HTR-8/SVneo (cell line): ENCODE measurements around the gene SLC37A3.
"Not testable (repeated sequence)": the region's sequence is repeated elsewhere in the genome, so short reads cannot be mapped to it uniquely, and the experiment has no call there.

ENCODE experiments used
- DNase-seq: peaks from one replicate; pipeline ENCODE4 v3.0.0; 2011; ENCODE audit warnings: low spot score, mixed read lengths; ENCODE audit not compliant: insufficient read length
- FAIRE-seq: peaks from 2 replicates; lab custom pipeline; 2011; peaks lifted over from hg19 to GRCh38; lab: Jason Lieb, UNC

Gene SLC37A3

DNA sequence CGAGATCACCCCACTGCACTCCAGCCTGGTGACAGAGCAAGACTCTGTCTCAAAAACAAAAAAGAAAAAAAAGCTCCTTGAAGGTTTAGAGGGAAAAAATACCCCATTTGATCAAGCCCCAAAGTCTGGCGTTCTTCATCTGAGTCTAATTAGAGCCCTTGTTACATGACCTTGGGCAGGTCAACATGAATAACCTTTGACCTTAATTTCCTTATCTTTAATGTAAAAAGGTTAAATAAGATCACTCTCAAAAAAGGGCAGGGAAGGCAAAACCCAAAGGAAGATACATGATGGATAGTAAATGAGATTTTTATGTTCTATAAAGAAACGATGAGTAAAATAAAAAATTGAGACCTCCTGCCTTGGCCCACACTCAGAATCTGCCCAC lies 40.3 kb downstream of the SLC37A3 start:
- no peak for DNase-seq

DNA sequence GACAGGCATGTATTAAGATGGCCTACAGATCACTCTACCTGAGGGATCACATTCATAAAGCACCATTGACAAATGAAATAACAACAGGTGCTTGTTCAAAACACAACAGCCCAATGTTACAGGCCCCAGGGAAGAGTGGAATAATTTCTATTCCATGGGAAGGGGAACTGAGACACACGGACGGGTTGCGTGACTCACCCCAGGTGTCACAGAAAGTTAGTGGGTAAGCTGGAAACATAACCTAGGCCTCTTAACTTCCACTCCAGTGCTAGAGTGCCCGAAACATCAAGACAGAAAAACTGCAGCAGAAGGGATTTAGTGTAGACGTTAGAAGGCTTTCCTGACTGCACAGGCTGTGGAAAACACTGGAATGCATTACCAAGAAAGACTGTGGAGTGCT lies 48.3 kb downstream of the SLC37A3 start:
- no peak for FAIRE-seq
- no peak for DNase-seq

More for the DNA sequence above, 40.3 kb downstream of the SLC37A3 start:
- no peak for FAIRE-seq

DNA sequence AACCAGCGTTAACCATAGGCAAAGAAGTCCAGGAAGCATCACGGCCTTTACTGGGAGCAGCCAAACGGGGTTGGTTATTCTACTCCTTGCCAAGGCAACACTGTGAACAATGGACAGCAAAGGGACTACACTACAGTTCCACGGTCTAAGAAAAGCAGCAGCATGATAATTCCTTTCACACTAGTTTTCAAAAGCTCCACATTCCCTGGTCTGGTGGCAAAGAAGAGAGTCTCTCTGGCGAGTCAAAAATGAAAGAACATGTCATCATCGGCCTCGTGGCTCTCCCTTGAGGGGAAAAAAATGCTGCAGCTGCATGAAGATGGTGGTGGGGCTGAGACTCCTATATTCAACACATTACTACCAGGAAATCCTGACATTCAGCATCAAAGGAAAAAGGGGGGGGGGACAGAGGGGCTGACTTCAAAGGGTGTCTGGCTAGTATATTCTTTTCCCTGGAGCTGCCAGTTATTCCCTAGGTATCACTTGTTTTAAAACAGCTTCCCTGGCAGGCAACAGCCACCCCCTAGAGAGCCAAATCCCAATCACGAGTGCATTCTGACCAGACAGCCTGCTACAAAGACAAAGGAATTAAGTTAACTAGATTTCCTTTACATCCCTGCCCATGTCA lies 49.1 kb downstream of the SLC37A3 start:
- FAIRE-seq (no peak), DNase-seq (no peak)

DNA sequence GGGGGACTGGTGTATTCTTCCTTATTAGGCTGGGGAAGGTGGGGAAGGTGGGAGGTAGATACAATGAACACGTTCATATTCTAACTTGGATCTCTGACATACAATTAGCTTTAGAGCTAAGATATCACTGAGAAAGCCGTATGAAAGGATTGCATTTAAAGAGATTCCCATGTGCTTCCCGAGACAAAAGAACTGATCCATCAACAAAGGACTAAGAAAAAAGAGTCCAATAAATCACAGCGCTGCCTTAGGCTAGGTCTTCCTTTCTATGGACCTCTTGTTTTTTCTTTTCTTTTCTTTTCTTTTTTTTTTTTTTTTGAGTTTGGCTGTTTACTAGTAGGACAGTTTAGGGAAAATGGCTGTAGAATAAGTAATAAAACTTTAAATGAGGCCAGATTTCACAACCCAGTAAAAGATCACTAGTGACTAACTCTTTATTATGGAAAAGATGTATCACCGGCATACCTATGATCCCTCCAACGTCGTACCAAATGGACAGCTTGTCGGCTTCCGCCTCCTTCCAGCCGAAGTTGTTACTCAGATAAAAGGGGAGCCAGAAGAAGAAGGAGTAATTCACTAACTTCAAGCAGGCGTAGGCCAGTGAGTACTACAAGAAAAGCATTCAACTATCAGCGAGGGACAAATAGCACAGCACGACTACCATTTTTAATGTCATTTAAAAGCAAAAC lies 50.0 kb downstream of the SLC37A3 start:
- FAIRE-seq (no peak), DNase-seq (no peak)

DNA sequence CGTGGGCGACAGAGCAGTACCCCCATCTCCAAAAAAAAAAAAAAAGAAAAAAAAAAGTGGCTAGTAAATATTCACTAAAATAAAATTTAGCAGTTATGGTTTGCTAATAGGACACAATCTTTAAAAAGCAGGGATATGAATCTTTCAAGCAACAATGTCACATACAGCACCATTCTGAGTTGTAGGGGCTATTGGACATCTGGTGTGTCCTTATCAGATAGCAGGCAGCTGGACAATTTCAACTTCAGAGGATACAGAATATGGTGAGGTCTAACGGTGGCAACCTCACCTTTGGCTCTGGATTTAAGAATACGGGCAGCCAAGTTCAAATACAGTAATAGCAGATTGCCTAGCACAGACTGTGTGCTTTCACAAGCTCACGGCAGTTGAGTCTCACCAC lies 51.1 kb downstream of the SLC37A3 start:
- FAIRE-seq = no peak
- no peak for DNase-seq

DNA sequence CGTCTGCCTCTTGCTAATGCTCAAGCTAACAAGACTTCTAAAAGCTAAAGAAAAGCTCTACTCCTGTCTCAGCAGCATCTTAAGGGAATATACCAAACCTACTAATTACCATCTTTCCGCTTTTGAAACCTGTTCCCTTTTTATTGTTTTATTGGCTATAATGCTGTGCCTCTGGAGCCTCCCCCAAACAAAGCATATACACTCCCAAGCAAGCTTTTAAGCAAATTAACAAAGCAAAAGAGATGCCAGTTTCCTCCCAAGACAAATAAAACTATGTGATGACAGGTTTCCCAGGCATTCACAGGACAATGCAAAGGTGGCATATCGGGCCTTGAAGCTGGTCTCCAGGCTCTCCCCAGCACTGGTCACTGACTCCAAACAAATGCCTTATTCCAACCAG lies 52.9 kb downstream of the SLC37A3 start:
- FAIRE-seq (no peak), DNase-seq (no peak)

DNA sequence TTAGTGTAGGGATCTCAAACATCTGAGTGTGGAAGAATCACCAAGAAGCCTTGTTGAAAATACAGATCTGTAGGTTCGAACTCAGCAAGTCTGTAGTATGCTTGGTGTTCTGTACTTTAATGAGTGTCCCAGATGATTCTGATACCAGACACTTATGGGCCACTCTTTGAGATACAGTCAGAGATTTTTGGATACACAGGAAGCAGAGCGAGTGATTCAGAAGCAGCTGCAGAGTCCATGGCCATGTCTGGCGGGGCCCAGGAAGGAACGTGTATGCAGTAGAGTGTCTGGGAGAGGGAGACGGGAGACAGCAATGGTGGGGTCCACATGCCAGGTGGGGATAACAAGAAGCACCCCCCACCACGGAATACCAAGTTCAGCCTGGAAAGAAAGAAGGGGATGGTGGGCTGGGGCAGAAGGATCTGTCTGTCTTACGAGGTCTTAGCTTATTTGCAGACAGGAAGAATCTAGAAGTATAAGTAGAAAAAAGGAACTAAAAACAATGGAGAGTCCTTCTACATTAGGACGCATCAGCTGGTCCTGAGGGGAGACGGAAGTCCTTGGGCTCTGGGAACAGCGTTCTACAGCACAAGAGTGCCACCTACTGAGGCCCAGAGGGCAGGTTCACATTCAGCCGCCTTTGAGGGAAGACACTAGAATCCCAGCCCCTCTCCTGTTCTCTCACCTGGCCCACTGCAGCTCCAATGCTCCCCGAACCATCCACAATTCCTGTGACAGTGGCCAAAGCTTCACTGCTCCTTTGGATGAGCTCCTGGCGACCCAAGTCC lies 55.4 kb downstream of the SLC37A3 start:
- no peak for DNase-seq
- FAIRE-seq = no peak

DNA sequence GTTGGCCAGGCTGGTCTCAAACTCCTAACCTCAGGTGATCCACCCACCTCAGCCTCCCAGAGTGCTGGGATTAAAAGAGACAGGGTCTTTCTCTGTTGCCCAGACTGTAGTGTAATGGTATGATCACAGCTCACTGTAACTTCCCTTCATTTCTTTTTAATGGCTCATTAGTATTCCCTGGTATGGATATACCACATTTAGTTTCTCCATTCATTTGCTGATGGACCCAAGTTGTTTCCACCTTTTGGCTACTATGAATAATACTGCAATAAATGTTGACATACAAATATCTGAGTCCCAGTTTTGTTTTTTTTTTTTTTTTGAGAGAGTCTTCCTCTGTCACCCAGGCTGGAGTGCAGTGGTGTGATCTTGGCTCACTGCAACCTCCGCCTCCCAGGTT lies 59.4 kb downstream of the SLC37A3 start:
- DNase-seq, FAIRE-seq: not testable (repeated sequence)

DNA sequence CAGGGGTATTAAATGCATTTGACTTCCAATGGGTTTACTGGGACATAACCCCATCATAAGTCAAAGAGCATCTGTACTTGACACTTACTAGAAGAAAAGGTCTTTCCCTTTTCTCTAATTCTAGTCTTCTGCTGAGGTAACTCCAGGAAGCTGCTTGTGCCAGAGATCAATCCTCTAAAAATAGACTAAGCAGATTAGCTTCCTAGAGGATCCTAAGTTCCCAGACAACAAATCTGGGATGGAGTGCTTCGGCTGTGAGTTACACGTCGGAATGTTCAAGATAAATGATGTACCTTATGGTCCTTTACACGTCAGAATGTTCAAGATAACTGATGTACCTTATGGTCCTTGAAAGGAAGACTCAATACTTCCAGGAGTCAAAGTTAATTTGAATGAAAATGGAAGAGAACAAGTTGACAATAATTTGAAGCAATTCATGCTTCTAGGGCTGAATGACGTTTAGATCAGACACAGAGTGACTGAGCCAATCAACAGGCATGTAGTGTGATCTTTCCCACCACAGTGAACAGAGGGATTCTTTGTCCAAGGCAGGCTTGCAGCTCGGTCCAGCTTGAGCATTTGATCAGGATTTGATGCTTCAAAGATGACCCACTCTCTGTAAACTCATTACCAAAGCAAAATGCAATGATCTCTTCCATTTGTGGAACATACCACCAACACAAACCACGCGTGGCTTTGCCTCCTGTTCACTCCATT lies 63.8 kb downstream of the SLC37A3 start:
- DNase-seq (no peak), FAIRE-seq (no peak)

DNA sequence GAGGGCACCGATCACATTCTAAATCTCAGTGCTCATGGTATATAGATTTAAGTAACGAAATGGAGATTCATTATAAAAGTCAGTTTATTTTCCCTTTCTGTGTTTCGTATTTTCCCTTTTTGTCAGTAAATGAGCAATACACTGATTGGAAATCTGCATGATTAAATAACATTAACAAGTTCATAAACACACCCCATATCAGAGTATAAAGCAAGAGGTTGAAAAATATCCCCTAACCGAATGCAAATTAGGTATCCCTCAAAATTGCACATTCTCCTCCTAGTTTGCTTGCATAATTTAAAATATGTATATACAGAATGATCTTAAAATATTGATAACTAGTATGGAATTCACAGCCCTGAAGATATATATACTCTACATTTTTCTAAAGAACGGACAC lies 64.6 kb downstream of the SLC37A3 start:
- no peak for DNase-seq

DNA sequence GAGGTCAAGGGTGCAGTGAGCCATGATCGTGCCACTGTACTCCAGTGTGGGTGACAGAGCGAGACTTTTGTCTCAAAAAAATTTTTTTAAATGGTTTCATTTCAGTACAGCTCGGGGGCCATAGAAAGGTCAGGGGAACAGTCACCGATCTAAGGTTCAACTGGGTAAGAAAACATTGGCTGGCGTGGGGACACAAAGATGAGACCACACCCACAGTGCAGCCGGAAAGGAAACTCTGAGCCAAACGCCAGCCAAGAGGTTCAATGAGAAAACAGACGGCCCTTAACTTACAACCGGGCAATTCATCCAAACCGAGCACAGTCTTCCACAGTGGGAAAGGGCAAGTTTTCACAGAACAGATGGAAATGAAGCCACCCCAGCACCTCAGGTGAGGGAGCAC lies 65.1 kb downstream of the SLC37A3 start:
- DNase-seq (no peak), FAIRE-seq (no peak)

More for the DNA sequence above, 64.6 kb downstream of the SLC37A3 start:
- no peak for FAIRE-seq

DNA sequence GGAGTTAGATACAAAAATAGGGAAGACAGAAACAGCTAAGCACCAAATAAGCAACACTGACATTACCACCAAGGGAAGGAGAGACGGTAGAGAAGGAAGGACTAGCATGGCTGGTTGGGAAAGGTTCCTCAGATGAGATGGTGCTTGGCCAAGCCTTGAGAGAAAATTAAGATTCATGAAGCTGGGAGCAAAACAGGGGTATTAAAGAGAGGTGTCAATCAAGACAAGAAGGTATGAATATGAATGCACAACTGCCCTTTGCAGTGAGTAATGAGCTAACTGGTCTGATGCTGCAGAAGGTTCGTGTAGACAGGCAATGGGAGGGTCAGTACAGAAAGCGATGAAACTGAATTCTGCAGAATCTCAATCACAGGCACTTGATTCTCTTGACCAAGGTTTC lies 67.7 kb downstream of the SLC37A3 start:
- FAIRE-seq (no peak), DNase-seq (no peak)

DNA sequence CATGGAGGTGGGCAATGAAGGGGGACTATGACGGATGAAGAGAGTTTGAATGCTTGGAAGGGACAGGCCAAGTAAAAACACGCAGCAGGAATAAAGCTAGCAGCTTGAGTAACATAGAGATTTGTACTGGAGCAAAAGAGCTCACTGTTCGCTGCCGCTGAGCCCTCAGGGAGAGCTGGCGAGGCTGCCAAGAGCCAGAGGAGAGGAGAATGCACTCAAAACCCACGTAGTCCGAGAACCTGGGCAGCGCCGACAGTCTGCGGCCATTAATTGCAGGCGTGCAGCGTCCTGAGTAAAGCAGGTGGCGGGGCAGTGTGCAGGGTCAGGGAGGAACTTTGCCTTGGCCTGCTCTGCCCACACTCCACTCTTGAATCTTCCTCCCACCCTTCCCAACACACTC lies 68.2 kb downstream of the SLC37A3 start:
- DNase-seq = no peak
- no peak for FAIRE-seq

DNA sequence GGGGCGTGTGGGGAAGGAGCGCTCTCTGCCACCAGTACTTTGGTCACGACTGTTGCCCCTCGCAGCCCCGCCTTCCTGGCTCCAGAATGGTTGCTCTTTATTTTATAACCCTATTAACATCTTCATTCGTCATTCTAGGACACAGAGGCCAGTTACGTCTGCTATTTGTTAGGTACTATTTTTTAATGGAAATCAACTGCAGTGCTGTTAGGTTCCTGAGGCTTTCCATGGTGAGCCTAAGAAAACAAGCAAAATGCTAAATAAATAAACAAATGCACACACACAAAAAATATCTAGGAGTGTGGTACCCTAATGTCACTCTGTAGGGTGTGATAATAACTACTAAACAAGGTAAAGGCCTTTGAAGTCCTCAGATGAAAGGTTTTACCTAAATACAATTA lies 71.1 kb downstream of the SLC37A3 start:
- FAIRE-seq = no peak
- DNase-seq = no peak

DNA sequence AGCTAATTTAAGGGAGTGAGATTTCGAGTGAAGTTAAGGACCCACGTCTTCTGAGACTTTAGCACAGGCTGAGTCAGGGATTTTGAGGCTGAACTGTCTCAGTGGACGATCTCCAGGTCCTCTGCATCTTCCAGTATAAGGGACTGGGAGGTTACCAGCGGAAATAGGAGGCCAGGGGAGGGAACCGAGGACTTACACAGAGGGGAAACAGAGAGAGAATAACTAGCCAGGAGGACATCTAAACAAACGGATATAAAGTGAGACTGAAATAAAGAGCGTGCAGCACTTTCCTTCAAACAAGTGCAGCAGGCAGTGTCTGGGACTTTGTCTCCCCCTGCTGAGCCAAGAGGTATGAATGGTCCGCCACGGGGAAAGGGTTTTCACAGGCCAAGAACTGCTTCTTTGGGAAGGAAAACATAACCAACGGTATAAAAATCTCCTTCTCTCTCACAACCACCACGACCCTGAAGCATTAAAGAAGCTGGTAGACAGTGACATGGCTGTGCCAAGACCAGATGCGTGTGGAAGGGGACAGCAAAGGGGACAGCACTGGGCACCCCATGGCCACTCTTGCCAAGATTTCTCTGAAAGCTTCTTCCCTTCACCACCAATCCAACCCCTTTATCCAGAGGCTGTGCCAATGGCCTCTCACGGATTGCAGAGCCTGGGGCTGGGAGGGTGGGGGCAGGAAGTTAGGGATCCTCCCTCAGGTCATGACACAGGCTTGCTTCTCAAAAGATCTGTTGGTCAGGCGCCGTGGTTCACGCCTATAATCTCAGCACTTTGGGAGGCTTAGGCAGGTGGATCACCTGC lies 72.0 kb downstream of the SLC37A3 start:
- FAIRE-seq (no peak), DNase-seq (peak; percentile 67)

DNA sequence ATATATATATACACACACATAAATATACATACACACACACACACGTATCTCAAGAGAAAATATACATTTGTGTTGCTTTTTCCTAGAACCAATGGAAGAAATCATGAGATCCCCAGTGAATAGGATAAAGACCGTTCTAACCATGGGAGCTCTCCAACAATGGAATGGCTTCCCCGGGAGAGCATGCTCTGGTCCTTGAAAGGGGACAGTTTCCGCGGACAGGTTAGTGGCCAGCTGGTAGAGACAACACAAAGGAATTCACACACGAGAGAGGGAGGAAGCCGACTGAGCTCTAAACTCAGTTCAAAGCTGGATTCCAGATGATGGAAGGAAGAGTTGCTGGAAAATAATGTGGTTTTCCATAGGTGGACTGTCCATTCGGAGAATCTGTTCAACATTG lies 72.7 kb downstream of the SLC37A3 start:
- FAIRE-seq (no peak), DNase-seq (no peak)

DNA sequence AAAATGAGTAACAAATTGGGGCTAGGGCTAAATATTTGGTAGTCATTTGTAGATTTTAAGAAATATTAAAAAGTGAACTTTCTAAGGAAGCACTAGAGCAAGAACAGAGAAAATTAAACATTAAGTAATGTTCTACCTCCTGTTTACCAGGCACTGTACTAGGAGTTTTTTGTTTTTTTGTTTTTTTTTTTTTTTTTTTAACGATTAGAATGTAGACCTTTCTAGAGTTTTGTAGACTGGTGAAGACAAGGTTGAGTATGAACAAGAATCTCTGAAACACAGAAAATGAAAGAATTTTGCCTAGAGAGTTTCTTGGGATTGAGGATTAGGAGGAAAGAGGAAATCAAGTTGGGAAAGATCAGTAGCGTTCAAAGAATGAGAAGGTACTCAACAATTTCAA lies 73.6 kb downstream of the SLC37A3 start:
- DNase-seq (no peak), FAIRE-seq (no peak)

DNA sequence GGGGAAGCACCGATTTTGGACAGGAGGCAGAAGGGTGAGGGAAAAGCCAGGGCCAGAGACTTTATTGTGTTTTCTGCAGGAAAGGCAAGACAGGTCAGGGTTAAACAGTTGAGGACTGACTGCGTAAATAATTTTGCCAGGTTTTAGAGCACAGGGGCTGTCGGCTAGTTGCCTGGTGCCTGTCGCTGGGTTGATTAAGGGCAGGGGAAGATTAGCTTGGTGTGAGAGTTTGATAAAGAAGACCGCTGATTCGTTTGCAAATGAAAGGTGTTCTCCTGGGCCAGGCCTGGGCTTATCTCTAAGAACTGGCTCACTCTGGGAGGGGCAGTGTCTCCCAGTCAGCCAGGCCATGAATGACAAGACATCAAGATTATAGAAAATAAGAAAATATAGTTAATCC lies 75.6 kb downstream of the SLC37A3 start:
- DNase-seq (no peak), FAIRE-seq (no peak)

DNA sequence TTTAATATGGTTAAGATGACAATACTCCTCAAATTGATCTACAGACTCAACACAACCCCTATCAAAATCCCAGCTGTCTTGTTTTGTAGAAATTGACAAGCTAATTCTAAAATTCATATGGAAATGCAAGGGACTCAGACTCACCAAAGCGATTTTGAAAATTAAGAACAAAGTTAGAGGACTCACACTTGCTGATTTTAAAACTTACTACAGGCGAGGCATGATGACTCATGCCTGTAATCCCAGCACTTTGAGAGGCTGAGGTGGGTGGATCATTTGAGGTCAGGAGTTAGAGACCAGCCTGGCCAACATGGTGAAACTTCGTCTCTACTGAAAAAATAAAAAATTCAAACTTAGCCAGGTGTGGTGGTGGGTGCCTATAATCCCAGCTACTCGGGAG lies 78.3 kb downstream of the SLC37A3 start:
- not testable (repeated sequence) for FAIRE-seq, DNase-seq

DNA sequence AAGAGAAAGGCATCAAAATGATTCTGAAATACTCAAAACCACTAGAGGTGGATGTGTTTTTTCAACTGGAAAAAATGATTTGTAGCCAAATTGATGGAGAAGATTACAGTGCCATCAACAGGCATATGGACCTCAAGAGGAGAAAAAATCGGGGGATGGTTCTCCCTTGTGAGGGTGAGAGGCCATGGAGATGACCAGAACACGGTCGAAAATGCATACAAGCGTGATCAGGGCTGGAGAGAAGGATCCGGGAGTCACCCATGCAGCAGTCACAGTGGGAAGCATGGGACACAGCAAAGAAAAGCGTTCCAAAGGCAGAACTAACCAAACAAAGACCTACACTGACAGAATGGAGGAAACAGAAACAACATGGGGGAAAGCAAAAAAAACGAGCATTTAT lies 80.3 kb downstream of the SLC37A3 start:
- no peak for FAIRE-seq
- no peak for DNase-seq
